GM23338 (cell line): ENCODE results near the gene CEP72. TPM values are rescaled to one million over a fixed set of nuclear protein-coding genes. Genes with fewer than 3 reads are reported as not detected.

Experiments used
- ATAC-seq: fragments of 200-7000 bp; cut with Tn5 transposase; 3 replicates; pipeline ENCODE4 v1.9.1; 2020
- DNase-seq: peaks from one replicate; pipeline ENCODE4 v3.0.0-alpha.2; 2015; ENCODE audit warnings: low spot score
- H2AFZ ChIP-seq: fragments of 200-600 bp; sonication (generic); 2 replicates; pipeline ENCODE4 v1.8.0; 2016; ENCODE audit warnings: antibody characterized with exemption, mild to moderate bottlenecking, moderate library complexity
- H3F3A ChIP-seq: fragments of 200-600 bp; sonication (generic); replicated peaks from 2 replicates; pipeline ENCODE4 v1.8.0; 2017; ENCODE audit warnings: antibody characterized with exemption, mixed run types, low read depth
- H3K27ac ChIP-seq: fragments of 200-600 bp; sonication (generic); 2 replicates; pipeline ENCODE4 v1.6.1; 2016; ENCODE audit warnings: low read depth
- H3K27me3 ChIP-seq: fragments of 200-600 bp; sonication (generic); 2 replicates; pipeline ENCODE4 v1.8.0; 2016; ENCODE audit warnings: mild to moderate bottlenecking, mixed run types, moderate library complexity; ENCODE audit not compliant: insufficient read depth
- H3K36me3 ChIP-seq: fragments of 200-600 bp; sonication (generic); 2 replicates; pipeline ENCODE4 v1.8.0; 2016; ENCODE audit warnings: mild to moderate bottlenecking; ENCODE audit not compliant: insufficient read depth
- H3K4me1 ChIP-seq: fragments of 200-600 bp; sonication (generic); 2 replicates; pipeline ENCODE4 v1.8.0; 2016; ENCODE audit warnings: mild to moderate bottlenecking, moderate library complexity; ENCODE audit not compliant: insufficient read depth
- H3K4me2 ChIP-seq: fragments of 200-600 bp; sonication (generic); 2 replicates; pipeline ENCODE4 v1.7.1; 2017; ENCODE audit warnings: mixed run types
- H3K4me3 ChIP-seq: fragments of 200-600 bp; sonication (generic); 2 replicates; pipeline ENCODE4 v1.6.1; 2016; ENCODE audit warnings: mixed run types
- H3K79me2 ChIP-seq: fragments of 200-600 bp; sonication (generic); replicated peaks from 2 replicates; pipeline ENCODE4 v1.8.0; 2017; ENCODE audit warnings: mild to moderate bottlenecking; ENCODE audit not compliant: insufficient read depth
- H3K9me2 ChIP-seq: fragments of 200-600 bp; sonication (generic); 2 replicates; pipeline ENCODE4 v1.8.0; 2017; ENCODE audit not compliant: insufficient read depth
- H4K20me1 ChIP-seq: fragments of 200-600 bp; sonication (generic); replicated peaks from 2 replicates; pipeline ENCODE4 v1.8.0; 2017; ENCODE audit warnings: mild to moderate bottlenecking; ENCODE audit not compliant: insufficient read depth
- H3K27ac Mint-ChIP-seq: 2 replicates; pipeline ENCODE4 v1.8.0; 2020; ENCODE audit warnings: inconsistent platforms, mild to moderate bottlenecking, moderate library complexity, mixed read lengths
- H3K27me3 Mint-ChIP-seq: 3 replicates; pipeline ENCODE4 v1.8.0; 2022; ENCODE audit warnings: low read depth, mild to moderate bottlenecking, moderate library complexity, mixed read lengths, inconsistent platforms; ENCODE audit not compliant: insufficient read depth, poor library complexity
- H3K36me3 Mint-ChIP-seq: 3 replicates; pipeline ENCODE4 v1.8.0; 2021; ENCODE audit warnings: low read depth, mild to moderate bottlenecking, inconsistent platforms, moderate library complexity, mixed read lengths
- H3K4me1 Mint-ChIP-seq: 3 replicates; pipeline ENCODE4 v1.8.0; 2020; ENCODE audit warnings: mild to moderate bottlenecking, inconsistent platforms, mixed read lengths
- H3K4me3 Mint-ChIP-seq: 3 replicates; pipeline ENCODE4 v1.8.0; 2021; ENCODE audit warnings: moderate library complexity, mild to moderate bottlenecking, inconsistent platforms, mixed read lengths
- H3K9me3 Mint-ChIP-seq: 3 replicates; pipeline ENCODE4 v1.8.0; 2020; ENCODE audit warnings: moderate library complexity, mild to moderate bottlenecking, inconsistent platforms, mixed read lengths
- CREB1 ChIP-seq: fragments of 250-450 bp; sonication (Bioruptor Pico); IDR thresholded peaks from 2 replicates; pipeline ENCODE4 v1.5.0; 2020; ENCODE audit warnings: low read depth, mild to moderate bottlenecking, moderate library complexity
- CTCF ChIP-seq, 2 experiments: fragments of 200-600 bp in 1 of 2; sonication (generic) in 1 of 2; conservative IDR thresholded peaks; 2 replicates each; pipeline versions ENCODE4 v1.5.1 to v1.6.1; 2016 to 2017; ENCODE audit warnings: antibody characterized with exemption in 2 of 2, low read depth in 2 of 2, mild to moderate bottlenecking in 2 of 2, moderate library complexity in 1 of 2
- ETS1 ChIP-seq: IDR thresholded peaks from 2 replicates; pipeline ENCODE4 v1.6.1; 2016; ENCODE audit warnings: antibody characterized with exemption
- EZH2 ChIP-seq: fragments of 200-600 bp; sonication (generic); IDR thresholded peaks from one replicate; pipeline ENCODE4 v1.8.0; 2017; ENCODE audit warnings: antibody characterized with exemption, mild to moderate bottlenecking, low read depth; ENCODE audit not compliant: unreplicated experiment
- EZH2phosphoT487 ChIP-seq: fragments of 200-600 bp; sonication (generic); IDR thresholded peaks from one replicate; pipeline ENCODE4 v1.8.1; 2018; ENCODE audit warnings: antibody characterized with exemption; ENCODE audit not compliant: unreplicated experiment
- JUNB ChIP-seq: IDR thresholded peaks from one replicate; pipeline ENCODE4 v1.6.1; 2016; ENCODE audit warnings: antibody characterized with exemption; ENCODE audit not compliant: unreplicated experiment
- NANOG ChIP-seq: IDR thresholded peaks from 2 replicates; pipeline ENCODE4 v1.6.1; 2016; ENCODE audit warnings: antibody characterized with exemption, borderline replicate concordance
- POLR2AphosphoS5 ChIP-seq: IDR thresholded peaks from 2 replicates; pipeline ENCODE4 v1.6.1; 2016; ENCODE audit warnings: antibody characterized with exemption, low read depth
- REST ChIP-seq: IDR thresholded peaks from one replicate; pipeline ENCODE4 v1.6.1; 2018; ENCODE audit warnings: antibody characterized with exemption; ENCODE audit not compliant: unreplicated experiment
- STAT1 ChIP-seq: IDR thresholded peaks from one replicate; pipeline ENCODE4 v1.6.1; 2016; ENCODE audit warnings: antibody characterized with exemption; ENCODE audit not compliant: unreplicated experiment
- ZNF114 ChIP-seq: fragments of 250-450 bp; sonication (Bioruptor Pico); IDR thresholded peaks from 2 replicates; pipeline ENCODE4 v1.5.0; 2020; ENCODE audit warnings: mild to moderate bottlenecking, moderate library complexity
- ZNF331 ChIP-seq: fragments of 250-450 bp; sonication (Bioruptor Pico); IDR thresholded peaks from 2 replicates; pipeline ENCODE4 v1.5.0; 2020; ENCODE audit warnings: low read depth, mild to moderate bottlenecking, moderate library complexity
- ZNF462 ChIP-seq: fragments of 250-450 bp; sonication (Bioruptor Pico); IDR thresholded peaks from 2 replicates; pipeline ENCODE4 v1.5.0; 2020; ENCODE audit warnings: mild to moderate bottlenecking, moderate library complexity
- polyA plus RNA-seq: library from polyadenylated mRNA; unstranded; fragments of >200 nt; fragmentation: Nextera tagmentation; extraction: Ambion mirVana; gene quantifications from 2 replicates; pipeline ENCODE4 v1.2.1, GENCODE V29; 2016
- total RNA-seq: library from RNA; depleted of rRNA; stranded (reverse); fragments of >200 nt; shearing (Covaris generic); gene quantifications from 2 replicates; pipeline ENCODE4 v1.2.3, GENCODE V29; 2014

CEP72 gene
- total and polyA plus RNA-seq, 2 experiments from 2014 or later: 15.5 to 27.1 TPM

GRCh38 chr5:652773-653350 is 40.7 kb downstream of the CEP72 start:
- Histone ChIP-seq H2AFZ (no peak overlapping the region), H3K4me2 (no peak overlapping the region), H3K27me3 (no peaks in the 10 kb centered on the region), H3F3A (peaks cover 5% of the 10 kb centered on the region), H3K79me2 (0 out of 2 replicates have a peak, but pooled peaks cover 5% of the 10 kb centered on the region), H3K27ac (no peak overlapping the region), H3K9me2 (no peaks in the 10 kb centered on the region), H3K4me1 (no peaks in the 10 kb centered on the region), H3K4me3 (no peak overlapping the region), H4K20me1 (no peaks in the 10 kb centered on the region; the same call in 1 of the 2 replicates), H3K36me3 (peaks cover 13% of the 10 kb centered on the region)
- Mint-ChIP-seq H3K27me3 (peaks cover 8% of the 10 kb centered on the region), H3K4me3 (no peak overlapping the region), H3K9me3 (peaks cover 5% of the 10 kb centered on the region; the same call in 2 of the 3 replicates), H3K27ac (no peak overlapping the region), H3K36me3 (peaks cover 23% of the 10 kb centered on the region), H3K4me1 (no peaks in the 10 kb centered on the region)
- no peak for DNase-seq
- no peak for TF ChIP-seq STAT1
- TF ChIP-seq ZNF462 (CRISPR knock-in tag): no peak
- no peak for TF ChIP-seq ZNF114 (CRISPR knock-in tag)
- no peak for TF ChIP-seq CTCF (conservative IDR thresholded peaks at IDR 0.05; ENCODE audit: low read depth in 2 of 2)
- no peak for TF ChIP-seq ETS1
- TF ChIP-seq POLR2AphosphoS5: no peak
- TF ChIP-seq JUNB: no peak
- TF ChIP-seq NANOG: no peak
- TF ChIP-seq CREB1 (CRISPR knock-in tag): no peak
- TF ChIP-seq REST: no peak
- no peak for TF ChIP-seq EZH2
- no peak for TF ChIP-seq EZH2phosphoT487
- no peak for TF ChIP-seq ZNF331 (CRISPR knock-in tag)
- no peak for ATAC-seq
